Measurements from ENCODE around the gene SPEN.

- TF ChIP-seq CTCF (IDR thresholded peaks at IDR 0.05; ENCODE audit: poor library complexity) (no peak), EZH2 (IDR thresholded peaks at IDR 0.05; ENCODE audit: borderline replicate concordance) (no peak)
These were observed 3.9 kb downstream of the SPEN start for GRCh38 chr1:15851210-15852035.
